ENCODE measurements around the gene CALML6. TPM values are rescaled to one million over a fixed set of nuclear protein-coding genes. Genes with fewer than 3 reads are reported as not detected.

The CALML6 gene
- total RNA-seq, 4 donors from 2014 or later: 0.42 to 0.78 TPM; not detected in 2

DNA sequence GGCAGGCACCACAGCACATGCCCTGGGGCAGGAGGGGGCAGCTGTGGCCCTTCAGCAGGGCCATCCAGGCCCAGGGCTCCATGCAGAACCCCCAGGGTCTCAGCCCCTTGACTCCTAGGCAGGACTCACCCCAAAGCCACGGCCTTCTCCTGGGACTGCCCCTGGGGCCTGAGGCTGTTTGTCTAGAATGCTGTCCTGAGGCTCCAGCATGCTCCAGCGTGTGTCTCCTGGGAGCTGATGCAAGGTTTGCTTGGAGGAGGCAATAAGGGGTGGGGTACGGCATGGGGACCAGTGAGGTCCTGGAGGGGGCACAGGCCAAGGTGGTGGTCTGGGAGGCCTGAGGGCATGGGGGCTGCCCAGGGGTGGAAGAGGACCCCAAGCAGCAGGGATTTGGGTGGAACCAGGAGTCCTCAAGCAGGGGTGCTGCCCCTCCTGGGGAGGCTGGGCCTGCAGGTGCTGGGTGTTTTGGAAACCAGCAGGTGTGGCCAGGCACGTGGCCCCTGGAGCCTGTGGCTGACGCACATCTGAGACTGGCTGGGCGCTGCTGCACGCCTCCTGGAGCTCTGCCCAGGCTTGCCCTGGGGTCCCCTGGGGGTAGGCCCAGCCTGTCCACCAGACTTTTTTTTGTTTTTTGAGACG is 7.8 kb upstream of the CALML6 start:
- Histone ChIP-seq H3K27ac (peak overlapping the region in 2 of 4 donors; percentile 18 to 40), H3K36me3 (no peaks in the 10 kb centered on the region), H3K27me3 (no peaks in the 10 kb centered on the region), H3K9me3 (no peaks in the 10 kb centered on the region), H3K4me3 (no peak overlapping the region), H3K4me1 (peaks cover 0 to 38% (median 17%) of the 10 kb centered on the region in 4 donors)
- 71 to 76% methylated on average over 8 of the region's 8 CpGs for WGBS, 2 donors
- no peak for DNase-seq (ENCODE audit: low spot score in 2 of 2)
- no peak for TF ChIP-seq EP300 (IDR thresholded peaks at IDR 0.05)
- TF ChIP-seq, protein P1, sequence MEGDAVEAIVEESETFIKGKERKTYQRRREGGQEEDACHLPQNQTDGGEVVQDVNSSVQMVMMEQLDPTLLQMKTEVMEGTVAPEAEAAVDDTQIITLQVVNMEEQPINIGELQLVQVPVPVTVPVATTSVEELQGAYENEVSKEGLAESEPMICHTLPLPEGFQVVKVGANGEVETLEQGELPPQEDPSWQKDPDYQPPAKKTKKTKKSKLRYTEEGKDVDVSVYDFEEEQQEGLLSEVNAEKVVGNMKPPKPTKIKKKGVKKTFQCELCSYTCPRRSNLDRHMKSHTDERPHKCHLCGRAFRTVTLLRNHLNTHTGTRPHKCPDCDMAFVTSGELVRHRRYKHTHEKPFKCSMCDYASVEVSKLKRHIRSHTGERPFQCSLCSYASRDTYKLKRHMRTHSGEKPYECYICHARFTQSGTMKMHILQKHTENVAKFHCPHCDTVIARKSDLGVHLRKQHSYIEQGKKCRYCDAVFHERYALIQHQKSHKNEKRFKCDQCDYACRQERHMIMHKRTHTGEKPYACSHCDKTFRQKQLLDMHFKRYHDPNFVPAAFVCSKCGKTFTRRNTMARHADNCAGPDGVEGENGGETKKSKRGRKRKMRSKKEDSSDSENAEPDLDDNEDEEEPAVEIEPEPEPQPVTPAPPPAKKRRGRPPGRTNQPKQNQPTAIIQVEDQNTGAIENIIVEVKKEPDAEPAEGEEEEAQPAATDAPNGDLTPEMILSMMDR (IDR thresholded peaks at IDR 0.05): no peak
- TF ChIP-seq POLR2A (IDR thresholded peaks at IDR 0.05): no peak

DNA sequence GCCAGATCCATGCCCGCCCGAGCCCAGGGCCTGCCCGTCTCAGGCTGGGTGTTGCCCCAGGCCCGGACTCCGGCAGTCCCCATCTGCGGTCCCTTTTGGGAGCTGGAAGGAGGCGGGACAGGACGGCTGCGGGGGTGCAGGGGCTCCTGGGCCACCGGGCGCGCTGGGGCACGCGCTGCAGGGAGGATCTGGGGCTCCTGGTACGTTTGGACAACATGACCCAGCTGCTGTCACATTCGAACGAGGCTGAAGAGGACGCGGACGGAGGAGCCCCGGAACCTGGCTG is 6.6 kb upstream of the CALML6 start:
- no peaks in the 10 kb centered on the region for H3K36me3 ChIP-seq
- DNase-seq (ENCODE audit: low spot score in 2 of 2): no peak
- peak overlapping the region; percentile 70 to 88 (median 76) for H3K4me3 ChIP-seq
- TF ChIP-seq, protein P1 (IDR thresholded peaks at IDR 0.05): no peak
- TF ChIP-seq EP300 (IDR thresholded peaks at IDR 0.05): no peak
- no peak for TF ChIP-seq POLR2A (IDR thresholded peaks at IDR 0.05)
- H3K4me1 ChIP-seq: peaks cover 0 to 38% (median 17%) of the 10 kb centered on the region in 4 donors
- H3K9me3 ChIP-seq: no peaks in the 10 kb centered on the region
- peak overlapping the region; percentile 72 to 96 (median 92) for H3K27ac ChIP-seq
- 3% methylated on average over 19 of the region's 21 CpGs; no CpG with 5 or more reads in 1 of the 2 donors for WGBS, 2 donors
- H3K27me3 ChIP-seq: no peaks in the 10 kb centered on the region

DNA sequence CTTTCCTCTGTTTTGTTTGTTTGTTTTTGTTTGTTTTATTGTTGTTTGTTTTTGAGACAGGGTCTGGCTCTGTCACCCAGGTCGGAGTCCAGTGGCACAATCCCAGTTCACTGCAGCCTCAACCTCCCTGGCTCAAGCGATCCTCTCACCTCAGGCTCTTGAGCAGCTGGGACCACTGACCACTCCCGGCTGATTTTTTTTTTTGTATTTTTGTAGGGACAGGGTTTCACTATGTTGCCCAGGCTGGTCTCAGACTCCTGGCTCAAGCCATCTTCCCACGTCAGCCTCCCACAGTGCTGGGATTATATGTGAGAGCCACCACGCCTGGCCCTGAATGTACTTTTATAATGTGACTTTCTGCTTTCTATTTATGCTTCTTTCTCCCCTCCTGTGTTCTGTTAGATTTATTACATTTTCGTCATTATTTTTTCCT is 5.0 kb upstream of the CALML6 start:
- 81 to 88% methylated on average over 6 of the region's 6 CpGs for WGBS, 2 donors
- TF ChIP-seq POLR2A (IDR thresholded peaks at IDR 0.05): no peak
- Histone ChIP-seq H3K27me3 (no peaks in the 10 kb centered on the region), H3K9me3 (no peaks in the 10 kb centered on the region), H3K4me3 (peak overlapping the region in 1 of 4 donors; percentile 48), H3K4me1 (peaks cover 0 to 38% (median 17%) of the 10 kb centered on the region in 4 donors), H3K27ac (peak overlapping the region; percentile 67 to 96 (median 76)), H3K36me3 (no peaks in the 10 kb centered on the region)
- DNase-seq (ENCODE audit: low spot score in 2 of 2): no peak

GRCh38 chr1:1910651-1911331 is 4.3 kb upstream of the CALML6 start:
- Histone ChIP-seq H3K36me3 (no peaks in the 10 kb centered on the region), H3K4me3 (no peak overlapping the region), H3K27me3 (peaks cover 0 to 7% of the 10 kb centered on the region in 2 donors), H3K9me3 (no peaks in the 10 kb centered on the region), H3K4me1 (peaks cover 0 to 36% (median 17%) of the 10 kb centered on the region in 4 donors), H3K27ac (no peak overlapping the region)
- DNase-seq (ENCODE audit: low spot score in 2 of 2): no peak
- 93% methylated on average over 17 to 22 of the region's 22 CpGs for WGBS, 2 donors
- TF ChIP-seq, protein P1 (IDR thresholded peaks at IDR 0.05): no peak
- TF ChIP-seq POLR2A (IDR thresholded peaks at IDR 0.05) (no peak), EP300 (IDR thresholded peaks at IDR 0.05) (no peak)

- no peak for DNase-seq (ENCODE audit: low spot score in 2 of 2)
- TF ChIP-seq EP300 (IDR thresholded peaks at IDR 0.05) (no peak), POLR2A (IDR thresholded peaks at IDR 0.05) (no peak)
- TF ChIP-seq, protein P1 (IDR thresholded peaks at IDR 0.05): no peak
- 78 to 85% methylated on average over 12 of the region's 13 CpGs for WGBS, 2 donors
- Histone ChIP-seq H3K4me1 (peaks cover 0 to 29% (median 15%) of the 10 kb centered on the region in 4 donors), H3K36me3 (no peaks in the 10 kb centered on the region), H3K27ac (no peak overlapping the region), H3K9me3 (no peaks in the 10 kb centered on the region), H3K4me3 (no peak overlapping the region), H3K27me3 (peaks cover 0 to 13% of the 10 kb centered on the region in 2 donors)
Measured at GRCh38 chr1:1911350-1912041, 3.6 kb upstream of the CALML6 start.

Data from tibial nerve (tissue), 4 donors.